H9 (cell line): ENCODE measurements around the gene ZBTB16. TPM values are rescaled to one million over a fixed set of nuclear protein-coding genes. Genes with fewer than 3 reads are reported as not detected.

ENCODE experiments used
- DNase-seq: peaks from one replicate; pipeline ENCODE4 v3.0.0-alpha.2; 2017
- H2AFZ ChIP-seq: one replicate; pipeline ENCODE4 v1.6.1; 2013; ENCODE audit warnings: mild to moderate bottlenecking, low read length, control low read depth, moderate library complexity
- H2AK5ac ChIP-seq: 2 replicates; pipeline ENCODE4 v1.6.1; 2013; ENCODE audit warnings: low read length, control low read depth, mixed read lengths; ENCODE audit not compliant: insufficient read length
- H2BK120ac ChIP-seq: one replicate; pipeline ENCODE4 v1.6.1; 2013; ENCODE audit warnings: low read depth, mild to moderate bottlenecking, low read length, control low read depth, inconsistent platforms; ENCODE audit not compliant: poor library complexity, severe bottlenecking
- H2BK12ac ChIP-seq: 2 replicates; pipeline ENCODE4 v1.6.1; 2013; ENCODE audit warnings: low read length, control low read depth, mixed read lengths, low read depth; ENCODE audit not compliant: insufficient read length
- H2BK15ac ChIP-seq: 2 replicates; pipeline ENCODE4 v1.6.1; 2013; ENCODE audit warnings: low read depth, low read length, control low read depth
- H2BK20ac ChIP-seq: one replicate; pipeline ENCODE4 v1.6.1; 2013; ENCODE audit warnings: low read depth, mild to moderate bottlenecking, low read length, control low read depth, inconsistent platforms; ENCODE audit not compliant: poor library complexity, severe bottlenecking
- H2BK5ac ChIP-seq: 2 replicates; pipeline ENCODE4 v1.6.1; 2013; ENCODE audit warnings: low read length, control low read depth, mixed read lengths; ENCODE audit not compliant: insufficient read length
- H3K14ac ChIP-seq: 2 replicates; pipeline ENCODE4 v1.6.1; 2013; ENCODE audit warnings: low read length, control low read depth; ENCODE audit not compliant: insufficient read depth
- H3K18ac ChIP-seq: 2 replicates; pipeline ENCODE4 v1.6.1; 2013; ENCODE audit warnings: low read depth, mild to moderate bottlenecking, mixed read lengths, low read length, control low read depth; ENCODE audit not compliant: insufficient read length
- H3K23ac ChIP-seq: 2 replicates; pipeline ENCODE4 v1.6.1; 2013; ENCODE audit warnings: low read length, control low read depth, mixed read lengths, low read depth; ENCODE audit not compliant: insufficient read length
- H3K23me2 ChIP-seq: 2 replicates; pipeline ENCODE4 v1.6.1; 2013; ENCODE audit warnings: low read depth, mild to moderate bottlenecking, mixed read lengths, low read length, control low read depth; ENCODE audit not compliant: insufficient read length, poor library complexity, severe bottlenecking
- H3K27ac ChIP-seq: 2 replicates; pipeline ENCODE4 v1.5.1; 2013; ENCODE audit warnings: low read length, control low read depth, mixed read lengths, low read depth; ENCODE audit not compliant: insufficient read length
- H3K27me3 ChIP-seq: 2 replicates; pipeline ENCODE4 v1.6.1; 2013; ENCODE audit warnings: low read length, control low read depth, inconsistent platforms; ENCODE audit not compliant: insufficient read depth
- H3K4ac ChIP-seq: 2 replicates; pipeline ENCODE4 v1.6.1; 2013; ENCODE audit warnings: low read depth, mild to moderate bottlenecking, control low read depth, inconsistent platforms, low read length, moderate library complexity
- H3K4me1 ChIP-seq: 2 replicates; pipeline ENCODE4 v1.6.1; 2013; ENCODE audit warnings: low read length, control low read depth, inconsistent platforms; ENCODE audit not compliant: insufficient read depth
- H3K4me2 ChIP-seq: 2 replicates; pipeline ENCODE4 v1.6.1; 2013; ENCODE audit warnings: low read length, control low read depth, mixed read lengths; ENCODE audit not compliant: insufficient read length, insufficient read depth
- H3K56ac ChIP-seq: 2 replicates; pipeline ENCODE4 v1.6.1; 2013; ENCODE audit warnings: low read depth, mild to moderate bottlenecking, mixed read lengths, low read length, control low read depth; ENCODE audit not compliant: insufficient read length
- H3K79me1 ChIP-seq: 2 replicates; pipeline ENCODE4 v1.6.1; 2013; ENCODE audit warnings: low read depth, mild to moderate bottlenecking, moderate library complexity, low read length, control low read depth, inconsistent platforms; ENCODE audit not compliant: insufficient read depth, poor library complexity, severe bottlenecking
- H3K79me2 ChIP-seq: 2 replicates; pipeline ENCODE4 v1.6.1; 2013; ENCODE audit warnings: low read length, control low read depth, inconsistent platforms; ENCODE audit not compliant: insufficient read depth
- H3K9ac ChIP-seq: 2 replicates; pipeline ENCODE4 v1.6.1; 2013; ENCODE audit warnings: low read length, control low read depth, mixed read lengths; ENCODE audit not compliant: insufficient read length; ENCODE audit errors: extremely low read depth
- H3K9me3 ChIP-seq: one replicate; pipeline ENCODE4 v1.6.1; 2013; ENCODE audit warnings: low read depth, low read length, inconsistent platforms; ENCODE audit not compliant: control insufficient read depth
- H3T11ph ChIP-seq: one replicate; pipeline ENCODE4 v1.6.1; 2013; ENCODE audit warnings: mild to moderate bottlenecking, low read length, control low read depth, inconsistent platforms
- H4K20me1 ChIP-seq: one replicate; pipeline ENCODE4 v1.6.1; 2013; ENCODE audit not compliant: control insufficient read depth, insufficient read length, insufficient read depth
- H4K5ac ChIP-seq: 2 replicates; pipeline ENCODE4 v1.6.1; 2013; ENCODE audit warnings: low read depth, mild to moderate bottlenecking, mixed read lengths, low read length, control low read depth; ENCODE audit not compliant: insufficient read length
- H4K8ac ChIP-seq: replicated peaks from 2 replicates; pipeline ENCODE4 v1.6.1; 2013; ENCODE audit warnings: low read length, control low read depth, mixed read lengths, low read depth; ENCODE audit not compliant: insufficient read length
- H4K91ac ChIP-seq: 2 replicates; pipeline ENCODE4 v1.6.1; 2013; ENCODE audit warnings: low read depth, mild to moderate bottlenecking, moderate library complexity, mixed read lengths, low read length, control low read depth; ENCODE audit not compliant: insufficient read length
- H3K27ac Mint-ChIP-seq, 3 experiments: 2 replicates in 2 of 3; 3 replicates in 1 of 3; pipeline ENCODE4 v1.8.0; 2020 to 2021; ENCODE audit warnings: mixed read lengths in 3 of 3, mild to moderate bottlenecking in 1 of 3, moderate library complexity in 1 of 3
- H3K27me3 Mint-ChIP-seq: 2 replicates; pipeline ENCODE4 v1.8.0; 2021; ENCODE audit warnings: low read depth, mild to moderate bottlenecking, moderate library complexity, mixed read lengths
- H3K36me3 Mint-ChIP-seq, 3 experiments: 2 replicates in 2 of 3; 3 replicates in 1 of 3; pipeline ENCODE4 v1.8.0; 2020 to 2021; ENCODE audit warnings: low read depth in 3 of 3, mixed read lengths in 3 of 3; ENCODE audit not compliant: insufficient read depth in 1 of 3
- H3K4me1 Mint-ChIP-seq, 2 experiments: 2 replicates each; pipeline ENCODE4 v1.8.0; 2020; ENCODE audit warnings: mixed read lengths in 2 of 2
- H3K4me3 Mint-ChIP-seq, 2 experiments: 2 replicates in 1 of 2; 3 replicates in 1 of 2; pipeline ENCODE4 v1.8.0; 2020 to 2021; ENCODE audit warnings: mild to moderate bottlenecking in 2 of 2, mixed read lengths in 2 of 2, moderate library complexity in 1 of 2
- H3K9me3 Mint-ChIP-seq, 2 experiments: 2 replicates in 1 of 2; 3 replicates in 1 of 2; pipeline ENCODE4 v1.8.0; 2020; ENCODE audit warnings: mild to moderate bottlenecking in 2 of 2, mixed read lengths in 2 of 2, moderate library complexity in 1 of 2
- CTCF ChIP-seq: fragments of 200-600 bp; sonication (generic); conservative IDR thresholded peaks from 3 replicates; pipeline ENCODE4 v1.8.0; 2021; ENCODE audit warnings: antibody characterized with exemption, mild to moderate bottlenecking
- WGBS: extraction: QIAGEN DNeasy Blood & Tissue Kit; methylation state at CpG from one replicate; pipeline ENCODE4 v1.1.7; 2013; ENCODE audit warnings: missing lambda C conversion rate, low lambda C conversion rate, mixed read lengths; ENCODE audit not compliant: insufficient read length; ENCODE audit errors: extremely low coverage; 5-methylcytosine and 5-hydroxymethylcytosine counted together
- total RNA-seq: library from RNA; stranded (reverse); gene quantifications from 2 replicates; pipeline ENCODE4 v1.2.1, GENCODE V29; 2021

The ZBTB16 gene
- total RNA-seq, 1 experiment from 2014 or later, result not detected

- no peak for TF ChIP-seq CTCF
- H2BK120ac ChIP-seq, result no peak overlapping the region
- no peak overlapping the region for H2AK5ac ChIP-seq
- no peak overlapping the region for H3K23ac ChIP-seq
- no peak overlapping the region for H3K56ac ChIP-seq
- no peak overlapping the region for H2BK15ac ChIP-seq
- H3T11ph ChIP-seq, result no peak overlapping the region
- peaks cover 9 to 11% of the 10 kb centered on the region in 2 experiments; a peak in 3 of 4 replicates for H3K4me1 Mint-ChIP-seq
- H3K9me3 Mint-ChIP-seq, result no peaks in the 10 kb centered on the region
- DNase-seq, result no peak
- H3K23me2 ChIP-seq, result no peaks in the 10 kb centered on the region
- H4K20me1 ChIP-seq, result no peaks in the 10 kb centered on the region
- no peak overlapping the region for H2BK12ac ChIP-seq
- no peak overlapping the region for H3K4me3 Mint-ChIP-seq
- no peak overlapping the region for H3K4ac ChIP-seq
- WGBS, result no CpG with 5 or more reads among the region's 8 CpGs
- no peak overlapping the region for H3K27ac Mint-ChIP-seq
- H3K27me3 Mint-ChIP-seq, result peaks cover 22% of the 10 kb centered on the region
- H2BK20ac ChIP-seq, result no peak overlapping the region
- no peak overlapping the region for H4K5ac ChIP-seq
- H3K18ac ChIP-seq, result no peak overlapping the region
- H2BK5ac ChIP-seq, result no peak overlapping the region
- no peak overlapping the region for H2AFZ ChIP-seq
- H3K9ac ChIP-seq, result no peak overlapping the region
- no peaks in the 10 kb centered on the region for H3K79me2 ChIP-seq
- peaks cover 2% of the 10 kb centered on the region for H3K4me1 ChIP-seq
- no peak overlapping the region for H4K8ac ChIP-seq
- H3K36me3 Mint-ChIP-seq, result no peaks in the 10 kb centered on the region
- H3K79me1 ChIP-seq, result no peaks in the 10 kb centered on the region
- H3K27me3 ChIP-seq, result no peaks in the 10 kb centered on the region
- H3K27ac ChIP-seq, result no peak overlapping the region
- H3K9me3 ChIP-seq, result no peaks in the 10 kb centered on the region
- H4K91ac ChIP-seq, result no peak overlapping the region
- H3K4me2 ChIP-seq, result no peak overlapping the region
- H3K14ac ChIP-seq, result no peak overlapping the region
Observed at GRCh38 chr11:114131461-114131864, 72.0 kb downstream of the ZBTB16 start.
